Activated naive CD8-positive, alpha-beta T cell treated with anti-CD3 and anti-CD28 coated beads, Interleukin-2, amount 50 U/mL, for 24 hours (primary cell): ENCODE results near the gene REL.
A peak's percentile ranks its signal among the peaks of the same experiment; 100 is the strongest.
"Not testable (repeated sequence)": the region's sequence is repeated elsewhere in the genome, so short reads cannot be mapped to it uniquely, and the experiment has no call there.

Source experiments
- ATAC-seq: fragments of 150-1000 bp; cut with Tn5 transposase; one replicate; pipeline ENCODE4 v1.10.0; 2021
- DNase-seq: peaks from one replicate; pipeline ENCODE4 v3.0.0; 2021
- H3K27ac Mint-ChIP-seq: one replicate; pipeline ENCODE4 v1.8.0; 2021; ENCODE audit warnings: mild to moderate bottlenecking, mixed read lengths
- H3K27me3 Mint-ChIP-seq: one replicate; pipeline ENCODE4 v1.8.0; 2021; ENCODE audit warnings: mixed read lengths
- H3K36me3 Mint-ChIP-seq: one replicate; pipeline ENCODE4 v1.8.0; 2021; ENCODE audit warnings: low read depth, mixed read lengths
- H3K4me1 Mint-ChIP-seq: one replicate; pipeline ENCODE4 v1.8.0; 2021; ENCODE audit warnings: mixed read lengths
- H3K4me3 Mint-ChIP-seq: one replicate; pipeline ENCODE4 v1.8.0; 2021; ENCODE audit warnings: mild to moderate bottlenecking, moderate library complexity, mixed read lengths
- H3K9me3 Mint-ChIP-seq: one replicate; pipeline ENCODE4 v1.8.0; 2021; ENCODE audit warnings: mixed read lengths

REL gene

DNA sequence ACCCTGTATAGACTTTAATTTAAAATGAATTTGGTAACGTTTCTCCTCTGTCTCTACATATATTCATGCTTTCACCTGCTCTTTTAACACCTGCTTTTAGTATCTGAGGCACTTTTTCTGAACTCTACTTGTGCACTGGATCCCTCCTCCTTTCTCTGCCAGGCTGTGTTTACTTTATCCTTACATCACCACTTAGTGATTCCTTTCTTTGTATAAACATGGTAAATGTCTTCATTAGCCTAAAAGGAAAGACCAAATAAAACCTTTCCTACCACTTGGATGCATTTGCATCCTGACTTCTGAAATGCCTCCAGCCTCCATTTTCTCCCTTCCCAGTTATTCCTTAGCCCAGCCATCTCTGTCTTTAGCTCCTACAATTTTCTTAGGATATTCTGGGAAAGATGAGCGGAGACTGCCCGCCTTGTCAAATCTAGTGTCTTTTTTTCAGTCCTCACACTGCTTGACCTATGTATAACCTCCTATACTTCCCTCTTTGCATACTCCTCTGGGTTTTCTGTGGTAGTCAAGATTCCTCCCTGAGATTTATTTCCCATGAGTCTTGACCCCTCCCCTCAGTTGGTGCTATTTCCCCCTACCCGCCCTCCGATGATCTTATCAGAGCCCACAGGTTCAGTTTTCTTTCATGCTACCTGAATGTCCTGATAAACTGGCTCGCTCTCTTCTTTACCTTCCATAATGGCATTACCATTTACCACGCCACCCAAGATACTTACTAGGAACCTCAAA, 44.8 kb downstream of the REL start:
- peak overlapping the region; percentile 34 for H3K27ac Mint-ChIP-seq
- ATAC-seq (no peak), DNase-seq (no peak)
- peaks cover 19% of the 10 kb centered on the region for H3K9me3 Mint-ChIP-seq
- peaks cover 68% of the 10 kb centered on the region for H3K36me3 Mint-ChIP-seq
- H3K4me1 Mint-ChIP-seq, result peaks cover 18% of the 10 kb centered on the region
- no peaks in the 10 kb centered on the region for H3K27me3 Mint-ChIP-seq
- H3K4me3 Mint-ChIP-seq, result no peak overlapping the region

DNA sequence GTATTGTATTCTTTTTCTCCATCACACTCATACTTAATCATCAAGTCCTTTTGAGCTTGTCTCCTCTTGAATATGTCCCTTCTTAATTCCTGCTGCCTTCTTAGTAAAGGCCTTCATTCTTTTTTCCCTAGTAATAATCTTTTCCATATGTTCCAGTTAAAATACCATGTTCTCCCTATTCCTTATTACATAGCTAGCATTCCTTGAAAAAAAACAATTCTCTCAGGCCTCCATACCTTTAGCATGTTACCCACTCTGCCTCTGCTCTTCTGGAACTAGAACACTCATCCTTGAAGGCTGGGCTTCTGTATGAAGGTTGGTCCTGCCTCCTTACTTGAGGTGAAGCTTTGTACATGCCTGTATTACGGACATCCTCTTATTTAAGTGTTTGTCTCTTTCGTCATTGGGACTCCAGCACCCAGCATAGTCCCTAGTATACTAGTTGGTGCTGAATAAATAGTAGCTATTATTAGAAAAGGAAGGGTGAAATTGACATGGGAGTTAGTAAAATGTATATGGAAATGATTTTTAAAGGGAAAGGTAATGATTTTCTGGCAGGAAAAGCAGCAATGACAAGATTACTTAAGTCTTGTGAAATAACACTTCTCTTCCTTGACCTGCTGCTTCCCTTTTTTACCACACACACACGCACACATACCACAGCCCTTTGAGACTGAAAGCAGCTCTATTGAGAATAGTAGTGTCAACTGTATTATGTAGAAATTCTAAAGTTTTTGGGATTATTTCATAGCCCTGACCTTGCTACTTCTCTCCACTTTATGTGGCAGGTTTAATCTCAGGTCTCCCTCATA, 45.6 kb downstream of the REL start:
- H3K36me3 Mint-ChIP-seq, result peaks cover 68% of the 10 kb centered on the region

DNA sequence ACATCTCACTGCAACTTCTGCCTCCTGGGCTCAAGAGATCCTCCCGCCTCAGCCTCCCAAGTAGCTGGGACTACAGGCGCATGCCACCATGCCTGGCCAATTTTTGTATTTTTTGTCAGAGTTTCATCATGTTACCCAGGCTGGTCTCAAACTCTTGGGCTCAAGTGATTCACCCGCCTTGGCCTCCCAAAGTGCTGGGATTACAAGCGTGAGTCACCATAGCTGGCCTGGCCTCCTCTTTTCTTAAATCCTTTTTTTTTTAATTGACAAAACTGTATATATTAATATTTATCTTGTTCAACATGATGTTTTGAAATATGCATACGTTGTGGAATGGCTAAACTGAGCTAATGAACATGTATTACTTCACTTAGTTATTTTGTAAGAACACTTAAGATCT, 50.7 kb downstream of the REL start:
- not testable (repeated sequence) for DNase-seq
- H3K4me1 Mint-ChIP-seq, result peaks cover 11% of the 10 kb centered on the region

More for the DNA sequence above, 45.6 kb downstream of the REL start:
- Mint-ChIP-seq H3K9me3 (peaks cover 19% of the 10 kb centered on the region), H3K27me3 (no peaks in the 10 kb centered on the region), H3K27ac (no peak overlapping the region), H3K4me3 (no peak overlapping the region), H3K4me1 (peaks cover 18% of the 10 kb centered on the region)
- DNase-seq (no peak), ATAC-seq (no peak)

DNA sequence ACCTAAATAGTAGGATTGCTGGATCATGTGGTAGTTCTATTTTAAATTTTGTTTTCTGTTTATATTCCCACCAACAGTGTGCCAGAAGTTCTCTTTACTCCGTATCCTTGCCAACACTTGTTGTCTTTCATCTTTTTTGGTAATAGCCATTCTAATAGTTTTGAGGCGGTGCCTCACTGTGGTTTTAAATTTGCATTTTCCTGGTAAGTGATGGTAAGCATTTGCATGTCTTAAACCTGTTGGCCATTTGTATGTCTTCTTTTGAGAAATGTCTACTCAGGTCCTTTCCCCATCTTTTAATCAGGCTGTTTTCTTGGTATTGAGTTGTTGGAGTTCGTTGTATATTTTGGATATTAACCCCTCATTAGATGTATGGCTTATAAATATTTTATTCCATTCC, 51.6 kb downstream of the REL start:
- ATAC-seq, result no peak
- Mint-ChIP-seq H3K36me3 (peaks cover 63% of the 10 kb centered on the region), H3K4me1 (peaks cover 8% of the 10 kb centered on the region), H3K27me3 (no peaks in the 10 kb centered on the region), H3K27ac (no peak overlapping the region), H3K4me3 (no peak overlapping the region), H3K9me3 (no peaks in the 10 kb centered on the region)
- no peak for DNase-seq

More for the DNA sequence above, 50.7 kb downstream of the REL start:
- not testable (repeated sequence) for H3K9me3 Mint-ChIP-seq, H3K4me3 Mint-ChIP-seq, ATAC-seq, H3K27me3 Mint-ChIP-seq
- H3K27ac Mint-ChIP-seq, result peak overlapping the region; percentile 50
- peaks cover 64% of the 10 kb centered on the region for H3K36me3 Mint-ChIP-seq

DNA sequence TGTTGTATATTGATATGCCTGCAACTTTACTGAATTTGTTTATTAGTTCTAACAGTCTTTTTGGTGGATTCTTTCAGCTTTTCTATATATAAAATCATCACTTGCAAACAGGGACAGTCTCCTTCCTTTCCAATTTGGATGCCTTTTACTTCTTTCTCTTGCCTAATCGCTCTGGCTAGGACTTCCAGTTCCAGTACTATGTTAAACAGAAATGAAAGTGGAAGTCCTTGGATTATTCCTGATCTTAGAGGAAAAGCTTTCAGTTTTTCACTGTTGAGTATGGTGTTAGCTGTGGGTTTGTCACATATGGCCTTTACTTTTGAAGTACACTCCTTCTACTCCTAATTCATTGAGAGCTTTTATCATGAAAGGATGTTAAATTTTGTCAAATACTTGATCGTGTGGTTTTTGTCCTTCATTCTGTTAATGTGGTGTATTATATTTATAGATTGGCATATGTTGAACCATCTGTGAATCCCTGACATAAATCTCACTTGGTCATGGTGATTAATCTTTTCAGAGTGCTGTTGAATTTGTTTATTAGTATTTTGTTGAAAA, 52.9 kb downstream of the REL start:
- Mint-ChIP-seq H3K4me3 (no peak overlapping the region), H3K27me3 (no peaks in the 10 kb centered on the region), H3K36me3 (peaks cover 70% of the 10 kb centered on the region), H3K27ac (no peak overlapping the region), H3K4me1 (peaks cover 8% of the 10 kb centered on the region), H3K9me3 (no peaks in the 10 kb centered on the region)
- no peak for ATAC-seq
- no peak for DNase-seq

DNA sequence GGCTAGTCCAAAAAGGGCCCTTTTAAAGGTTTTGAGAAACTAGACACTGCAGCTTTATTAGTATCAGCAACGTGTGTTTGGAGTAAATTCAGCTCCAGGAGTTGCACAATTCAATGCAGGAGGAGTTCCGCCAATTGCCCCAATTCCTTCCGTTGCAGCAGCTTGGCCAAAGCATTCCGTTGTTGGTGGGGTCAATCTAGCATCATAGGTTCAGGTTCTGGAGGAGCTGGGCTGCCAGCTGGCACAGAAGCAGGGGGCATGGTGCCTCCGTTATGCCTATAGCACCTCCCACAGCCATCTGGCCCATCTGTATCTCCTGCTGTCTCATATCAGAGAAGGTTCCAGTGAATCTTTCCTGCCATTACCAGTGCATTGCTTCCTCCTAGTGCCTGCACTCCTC, 55.4 kb downstream of the REL start:
- H3K36me3 Mint-ChIP-seq, result peaks cover 67% of the 10 kb centered on the region
- ATAC-seq (peak; percentile 18), DNase-seq (no peak)
- H3K27me3 Mint-ChIP-seq, result no peaks in the 10 kb centered on the region
- H3K9me3 Mint-ChIP-seq, result no peaks in the 10 kb centered on the region
- H3K27ac Mint-ChIP-seq, result no peak overlapping the region
- peaks cover 11% of the 10 kb centered on the region for H3K4me1 Mint-ChIP-seq
- H3K4me3 Mint-ChIP-seq, result no peak overlapping the region

DNA sequence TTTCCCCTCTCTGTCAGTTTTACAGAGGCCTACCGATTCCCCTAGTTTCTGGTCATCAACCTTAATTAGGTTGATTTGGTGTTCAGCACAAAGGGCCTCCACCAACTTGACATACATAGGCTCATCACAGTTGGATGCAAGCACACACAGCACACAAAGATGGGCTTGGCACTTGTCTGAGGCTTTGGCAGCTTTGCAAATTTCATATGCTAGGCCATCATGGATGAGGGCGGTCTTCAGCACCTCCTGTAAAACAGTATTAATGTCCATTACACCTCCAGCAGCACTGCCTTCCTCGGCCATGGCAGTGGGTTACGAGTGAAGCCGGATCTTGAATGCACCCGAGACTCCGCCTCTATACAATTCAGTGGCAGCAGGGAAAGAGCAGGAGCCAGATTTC, 56.9 kb downstream of the REL start:
- peaks cover 5% of the 10 kb centered on the region for H3K4me1 Mint-ChIP-seq
- peaks cover 59% of the 10 kb centered on the region for H3K36me3 Mint-ChIP-seq
- H3K9me3 Mint-ChIP-seq, result no peaks in the 10 kb centered on the region
- H3K4me3 Mint-ChIP-seq, result no peak overlapping the region
- DNase-seq (no peak), ATAC-seq (no peak)
- H3K27me3 Mint-ChIP-seq, result no peaks in the 10 kb centered on the region
- H3K27ac Mint-ChIP-seq, result peak overlapping the region; percentile 39

DNA sequence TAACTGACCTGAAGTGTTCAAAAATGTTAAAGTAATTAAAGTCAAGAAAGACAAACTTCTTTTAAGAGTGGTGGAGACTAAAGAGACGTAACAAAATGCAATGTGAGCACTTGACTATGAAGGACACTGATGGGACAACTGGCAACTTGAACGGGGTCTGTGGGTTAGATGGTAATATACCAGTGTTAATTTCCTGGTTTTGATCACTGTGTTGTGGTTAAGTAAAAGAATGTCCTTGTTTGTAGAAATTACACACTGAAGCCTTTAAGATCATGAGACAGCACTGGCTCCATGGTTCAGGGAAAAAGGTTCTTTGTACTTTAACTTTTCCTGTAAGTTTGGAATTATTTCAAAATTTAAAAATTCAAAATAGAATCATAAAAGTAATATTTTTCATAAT, 58.2 kb downstream of the REL start:
- H3K36me3 Mint-ChIP-seq, result peaks cover 54% of the 10 kb centered on the region

DNA sequence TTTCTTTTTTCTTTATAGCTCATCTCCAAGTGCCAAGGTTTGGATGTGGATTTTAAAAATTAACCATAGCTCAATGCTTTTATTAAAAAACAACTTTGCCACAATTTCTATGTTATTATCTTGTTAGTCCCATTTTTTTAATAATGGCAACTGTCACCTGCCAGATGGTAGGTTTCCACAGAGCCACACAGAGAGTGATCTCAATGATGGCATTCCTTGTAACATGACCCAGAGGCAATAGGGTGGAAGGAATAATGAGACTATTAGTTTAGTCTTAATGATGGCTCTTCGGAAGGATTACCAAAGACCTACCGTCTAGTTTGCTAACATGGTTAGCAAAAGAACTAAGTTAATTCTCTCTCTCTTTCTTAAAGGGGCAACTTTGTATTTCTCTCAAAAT, 64.0 kb downstream of the REL start:
- H3K9me3 Mint-ChIP-seq, result no peaks in the 10 kb centered on the region
- no peak overlapping the region for H3K4me3 Mint-ChIP-seq
- no peaks in the 10 kb centered on the region for H3K27me3 Mint-ChIP-seq
- ATAC-seq (no peak), DNase-seq (no peak)
- H3K4me1 Mint-ChIP-seq, result peaks cover 23% of the 10 kb centered on the region
- peaks cover 40% of the 10 kb centered on the region for H3K36me3 Mint-ChIP-seq
- no peak overlapping the region for H3K27ac Mint-ChIP-seq

More for the DNA sequence above, 58.2 kb downstream of the REL start:
- Mint-ChIP-seq H3K4me1 (peaks cover 3% of the 10 kb centered on the region), H3K27me3 (no peaks in the 10 kb centered on the region), H3K27ac (no peak overlapping the region), H3K4me3 (no peak overlapping the region), H3K9me3 (no peaks in the 10 kb centered on the region)
- ATAC-seq (no peak), DNase-seq (no peak)

DNA sequence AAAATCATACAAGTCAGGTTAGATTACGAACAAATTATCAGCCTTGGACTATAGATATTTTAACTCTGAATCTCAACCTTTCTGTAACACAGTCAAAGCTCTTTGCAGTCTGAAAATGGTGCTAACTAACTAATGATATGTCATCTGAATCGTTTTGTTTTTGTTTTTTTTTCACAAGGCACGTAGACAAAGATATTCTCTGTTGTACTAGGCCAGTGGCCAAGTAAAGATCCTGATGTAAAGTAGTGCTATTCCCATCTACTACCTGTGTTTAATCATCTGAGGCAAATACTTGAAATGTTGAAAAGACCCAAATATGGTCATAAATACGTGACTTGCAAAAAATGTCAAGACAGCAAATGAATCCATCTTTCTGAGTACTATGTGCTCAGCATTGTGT, 65.7 kb downstream of the REL start:
- H3K36me3 Mint-ChIP-seq, result peaks cover 40% of the 10 kb centered on the region
- no peak for ATAC-seq

DNA sequence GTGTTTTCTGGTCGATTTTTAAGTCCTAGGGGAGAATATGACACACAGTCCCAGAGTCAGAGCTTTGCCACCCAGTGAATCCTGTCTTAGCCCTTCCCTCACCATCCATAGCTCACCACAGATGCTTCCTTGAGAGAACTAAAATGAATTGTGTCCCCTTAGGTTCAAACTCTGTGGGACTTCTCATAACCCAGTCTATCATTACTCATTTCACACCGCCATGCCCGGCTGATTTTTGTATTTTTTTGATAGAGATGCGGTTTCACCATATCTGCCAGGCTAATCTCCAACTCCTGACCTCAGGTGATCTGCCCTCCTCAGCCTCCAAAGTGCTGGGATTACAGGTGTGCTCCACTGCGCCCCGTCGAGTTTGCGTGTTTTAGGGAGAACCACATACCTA, 66.8 kb downstream of the REL start:
- H3K27me3 Mint-ChIP-seq, result no peaks in the 10 kb centered on the region
- peak overlapping the region; percentile 33 for H3K27ac Mint-ChIP-seq
- H3K36me3 Mint-ChIP-seq, result peaks cover 42% of the 10 kb centered on the region
- peaks cover 25% of the 10 kb centered on the region for H3K4me1 Mint-ChIP-seq
- no peak for ATAC-seq
- H3K4me3 Mint-ChIP-seq, result no peak overlapping the region
- no peak for DNase-seq
- no peaks in the 10 kb centered on the region for H3K9me3 Mint-ChIP-seq

More for the DNA sequence above, 65.7 kb downstream of the REL start:
- no peaks in the 10 kb centered on the region for H3K27me3 Mint-ChIP-seq
- H3K9me3 Mint-ChIP-seq, result no peaks in the 10 kb centered on the region
- peaks cover 25% of the 10 kb centered on the region for H3K4me1 Mint-ChIP-seq
- no peak for DNase-seq
- H3K27ac Mint-ChIP-seq, result no peak overlapping the region
- H3K4me3 Mint-ChIP-seq, result no peak overlapping the region

DNA sequence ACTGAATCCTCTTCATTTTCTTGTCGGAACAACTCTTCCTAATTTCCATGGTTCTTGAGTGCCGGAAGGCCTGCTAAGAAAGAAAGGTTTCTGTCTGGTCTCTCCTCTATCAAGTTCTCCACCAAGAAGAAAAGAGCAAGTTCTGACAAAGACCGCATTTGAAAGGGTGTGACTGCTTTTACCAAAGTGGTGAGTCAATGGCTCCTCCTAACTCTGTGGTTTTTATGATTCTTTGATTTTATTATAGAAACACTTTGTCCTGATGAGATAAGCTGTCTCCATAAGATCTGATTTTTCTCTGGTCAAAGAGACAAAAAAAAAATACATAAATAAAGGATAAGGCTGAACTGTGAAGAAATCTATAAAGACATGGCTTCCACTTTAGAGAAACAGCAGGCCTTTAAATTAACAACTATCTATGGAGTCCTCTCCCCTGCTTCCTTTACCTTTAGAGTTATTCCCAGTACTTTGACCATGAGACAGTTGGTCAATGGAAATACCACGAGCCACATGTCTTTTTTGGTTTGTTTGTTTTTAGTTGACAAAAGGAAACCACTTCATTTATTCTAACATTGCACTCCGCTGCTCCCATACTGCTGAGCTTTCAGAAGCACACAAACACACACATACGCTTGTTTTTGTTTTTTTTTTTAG, 67.7 kb downstream of the REL start:
- Mint-ChIP-seq H3K4me3 (no peak overlapping the region), H3K9me3 (no peaks in the 10 kb centered on the region), H3K4me1 (peaks cover 30% of the 10 kb centered on the region), H3K27me3 (no peaks in the 10 kb centered on the region), H3K27ac (no peak overlapping the region), H3K36me3 (peaks cover 50% of the 10 kb centered on the region)
- DNase-seq, result no peak
- ATAC-seq, result peak; percentile 93

DNA sequence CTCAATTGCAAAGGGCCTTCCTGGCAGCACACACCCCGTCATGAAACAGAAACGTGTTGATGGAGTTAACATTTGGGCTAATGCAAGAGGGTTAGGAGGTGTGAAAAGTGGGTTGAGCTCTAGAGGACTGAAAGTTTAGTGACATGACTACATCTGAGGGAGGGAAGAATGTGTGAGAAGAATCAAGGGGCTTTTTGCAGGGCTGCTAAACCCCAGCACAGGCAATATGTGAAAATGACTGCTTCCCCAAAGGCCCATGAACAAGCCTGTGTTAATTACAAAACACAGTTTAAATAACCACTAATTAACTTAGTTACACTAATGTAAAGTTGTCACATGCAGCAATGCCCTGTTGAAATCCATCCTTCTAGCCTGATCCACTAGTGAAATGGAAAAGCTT, 72.8 kb downstream of the REL start:
- DNase-seq, result no peak
- no peak overlapping the region for H3K27ac Mint-ChIP-seq
- H3K36me3 Mint-ChIP-seq, result peaks cover 28% of the 10 kb centered on the region
- peak; percentile 71 for ATAC-seq
- H3K4me1 Mint-ChIP-seq, result peaks cover 20% of the 10 kb centered on the region
- no peaks in the 10 kb centered on the region for H3K27me3 Mint-ChIP-seq
- no peak overlapping the region for H3K4me3 Mint-ChIP-seq
- no peaks in the 10 kb centered on the region for H3K9me3 Mint-ChIP-seq

DNA sequence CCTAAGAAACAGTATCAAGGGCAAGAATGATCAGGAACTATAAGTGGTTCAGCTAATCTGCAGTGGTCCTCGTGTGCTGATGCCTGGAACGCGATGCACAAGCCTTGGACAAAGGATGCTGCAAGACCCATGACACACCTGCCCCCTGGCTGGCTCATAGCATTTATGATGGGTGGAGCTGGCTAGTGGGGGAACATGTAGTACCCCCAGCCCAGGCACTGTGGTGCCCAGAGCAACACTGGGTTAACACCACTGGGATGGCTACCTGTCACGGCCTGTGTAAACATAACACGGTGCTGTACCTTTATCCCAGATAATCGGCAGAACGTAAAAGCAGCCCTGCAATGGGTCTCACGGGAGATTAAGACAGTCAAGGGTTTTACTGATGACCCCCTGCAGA, 75.8 kb downstream of the REL start:
- Mint-ChIP-seq H3K36me3 (peaks cover 19% of the 10 kb centered on the region), H3K4me1 (peaks cover 8% of the 10 kb centered on the region), H3K27ac (no peak overlapping the region), H3K9me3 (no peaks in the 10 kb centered on the region), H3K4me3 (no peak overlapping the region), H3K27me3 (no peaks in the 10 kb centered on the region)
- DNase-seq (no peak), ATAC-seq (no peak)
